Measurements from ENCODE around the gene MGAT3.
"Not testable (repeated sequence)": the region's sequence is repeated elsewhere in the genome, so short reads cannot be mapped to it uniquely, and the experiment has no call there.

Gene MGAT3, protein sequence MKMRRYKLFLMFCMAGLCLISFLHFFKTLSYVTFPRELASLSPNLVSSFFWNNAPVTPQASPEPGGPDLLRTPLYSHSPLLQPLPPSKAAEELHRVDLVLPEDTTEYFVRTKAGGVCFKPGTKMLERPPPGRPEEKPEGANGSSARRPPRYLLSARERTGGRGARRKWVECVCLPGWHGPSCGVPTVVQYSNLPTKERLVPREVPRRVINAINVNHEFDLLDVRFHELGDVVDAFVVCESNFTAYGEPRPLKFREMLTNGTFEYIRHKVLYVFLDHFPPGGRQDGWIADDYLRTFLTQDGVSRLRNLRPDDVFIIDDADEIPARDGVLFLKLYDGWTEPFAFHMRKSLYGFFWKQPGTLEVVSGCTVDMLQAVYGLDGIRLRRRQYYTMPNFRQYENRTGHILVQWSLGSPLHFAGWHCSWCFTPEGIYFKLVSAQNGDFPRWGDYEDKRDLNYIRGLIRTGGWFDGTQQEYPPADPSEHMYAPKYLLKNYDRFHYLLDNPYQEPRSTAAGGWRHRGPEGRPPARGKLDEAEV

DNA sequence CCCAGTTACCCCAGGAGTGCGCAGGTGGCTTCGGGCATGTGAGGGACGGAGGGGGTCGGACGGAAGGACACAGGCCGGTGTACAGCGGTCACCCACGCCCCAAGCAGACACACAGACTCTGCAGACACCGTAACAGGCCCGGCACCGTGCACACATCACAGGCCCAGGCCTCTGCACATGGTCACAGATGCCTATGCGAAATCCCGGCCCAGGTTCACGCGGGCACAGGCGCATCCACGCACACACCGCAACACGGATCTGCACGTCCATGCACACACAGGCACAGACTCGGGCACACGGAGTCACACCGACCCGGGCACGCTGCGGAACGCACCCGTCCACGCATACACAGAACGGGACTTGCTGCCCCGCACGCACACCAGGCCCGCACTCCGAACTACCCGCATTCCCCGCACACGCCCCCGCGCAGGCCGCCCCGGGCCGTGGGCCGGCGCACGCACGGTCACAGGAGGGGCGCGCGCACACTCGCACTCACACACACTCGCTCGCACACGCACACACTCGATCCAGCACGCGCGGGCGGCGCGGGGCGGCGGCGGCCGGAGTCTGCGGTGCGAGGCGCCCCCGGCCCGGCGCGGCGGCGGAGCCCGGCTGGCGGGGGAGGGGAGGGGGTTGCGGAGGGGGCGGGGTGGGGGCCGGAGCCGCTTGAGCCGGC lies at the start of gene MGAT3:
Gene MGAT3, plus strand, starts transcription at position 491 of the 676 bp plus-strand sequence. CDS start 30,336 bp downstream, outside the sequence.
- DNase-seq: no peak

DNA sequence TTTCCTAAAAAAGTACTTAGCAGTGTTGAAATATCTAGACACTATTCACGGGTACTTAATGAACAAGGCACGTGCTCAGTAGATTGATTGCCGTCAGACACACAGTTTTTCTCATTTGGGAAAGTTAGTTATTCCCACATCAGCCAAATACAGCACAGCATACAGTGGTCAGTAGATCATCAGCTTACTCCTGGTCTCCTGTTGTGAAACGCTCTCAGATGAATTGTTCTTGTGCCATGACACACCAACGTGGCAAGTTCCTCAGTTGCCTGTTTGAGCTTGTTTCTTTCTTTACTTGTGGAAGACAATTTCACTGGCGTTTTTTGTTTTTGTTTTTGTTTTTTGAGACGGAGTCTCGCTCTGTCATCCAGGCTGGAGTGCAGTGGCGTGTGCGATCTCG lies 48.6 kb upstream of the MGAT3 start:
- no peak for DNase-seq

DNA sequence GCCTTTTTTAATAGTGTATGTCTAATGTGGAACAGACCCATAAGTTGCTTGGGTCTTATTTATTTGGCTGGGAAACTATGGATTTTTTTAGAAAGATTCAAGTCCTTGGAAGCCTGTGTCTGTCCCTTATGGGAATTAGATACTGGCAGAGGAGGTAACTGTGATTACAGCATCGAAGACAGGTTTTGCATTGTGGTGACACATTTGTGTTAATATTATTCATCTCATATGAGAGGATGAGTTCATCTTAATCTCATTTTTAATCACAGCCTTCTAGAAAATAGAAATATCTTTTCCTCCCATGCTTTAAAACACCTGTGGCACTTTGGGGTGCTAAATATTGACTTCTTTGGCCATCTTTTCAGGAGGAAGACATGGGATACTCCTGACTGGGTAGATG lies 48.0 kb upstream of the MGAT3 start:
- DNase-seq: no peak

DNA sequence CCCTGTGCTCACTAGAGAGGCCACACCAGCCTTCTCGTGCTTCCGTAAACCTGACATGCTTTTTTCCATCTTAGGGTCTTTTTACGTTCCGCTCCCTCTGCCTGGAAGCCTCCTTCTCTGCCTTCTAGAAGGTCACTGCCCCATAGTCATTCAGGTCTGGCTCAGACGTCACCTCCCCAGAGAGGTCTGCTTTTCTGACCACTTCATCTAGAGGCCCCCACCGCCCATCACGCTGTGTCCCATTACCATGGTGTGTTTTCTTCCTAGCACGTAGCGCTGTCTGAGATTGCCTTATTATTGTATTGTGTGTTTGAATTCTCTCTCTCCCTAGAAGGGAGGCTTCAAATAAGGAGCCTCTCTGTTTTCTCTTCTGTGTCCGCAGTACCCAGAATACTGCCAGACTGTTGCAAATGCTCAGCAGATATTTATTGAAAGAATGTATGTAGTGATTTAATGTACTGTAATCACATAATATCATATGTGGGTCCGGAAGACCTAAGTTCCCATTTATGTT lies 47.2 kb upstream of the MGAT3 start:
- DNase-seq: no peak

DNA sequence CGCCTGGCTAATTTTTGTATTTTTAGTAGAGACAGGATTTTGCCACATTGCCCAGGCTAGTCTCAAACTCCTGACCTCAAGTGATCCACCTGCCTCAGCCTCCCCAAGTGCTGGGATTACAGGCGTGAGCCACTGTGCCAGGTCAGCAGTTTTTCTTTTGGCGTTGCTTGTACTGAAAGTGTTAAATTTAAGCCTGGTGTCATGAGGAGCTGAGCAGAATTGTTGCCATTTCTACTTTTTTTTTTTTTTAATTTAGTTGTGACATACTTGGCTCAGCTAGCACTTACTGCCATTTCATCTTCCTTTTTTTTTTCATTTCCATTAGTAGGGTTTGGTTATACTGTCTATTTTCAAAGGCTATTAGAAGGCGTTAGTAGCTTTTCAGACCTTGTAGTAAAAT lies 46.5 kb upstream of the MGAT3 start:
- DNase-seq: no peak

DNA sequence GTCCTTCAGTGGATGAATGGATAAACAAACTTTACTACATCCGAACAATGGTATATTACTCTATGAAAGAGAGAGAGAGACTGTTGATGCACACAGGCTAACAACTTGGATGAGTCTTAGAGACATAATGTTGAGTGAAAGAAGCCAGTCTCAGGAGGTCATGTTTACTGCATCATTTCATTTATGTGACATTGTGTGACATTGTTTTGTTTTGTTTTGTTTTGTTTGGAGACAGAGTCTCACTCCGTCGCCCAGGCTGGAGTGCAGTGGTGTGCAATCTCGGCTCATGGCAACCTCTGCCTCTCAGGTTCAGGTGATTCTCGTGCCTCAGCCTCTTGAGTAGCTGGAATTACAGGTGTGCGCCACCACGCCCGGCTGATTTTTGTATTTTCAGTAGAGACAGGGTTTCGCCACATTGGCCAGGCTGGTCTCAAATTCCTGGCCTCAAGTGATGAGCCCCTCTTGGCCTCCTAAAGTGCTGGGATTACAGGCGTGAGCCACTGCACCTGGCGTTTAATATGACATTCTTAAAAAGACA lies 44.9 kb upstream of the MGAT3 start:
- not testable (repeated sequence) for DNase-seq

DNA sequence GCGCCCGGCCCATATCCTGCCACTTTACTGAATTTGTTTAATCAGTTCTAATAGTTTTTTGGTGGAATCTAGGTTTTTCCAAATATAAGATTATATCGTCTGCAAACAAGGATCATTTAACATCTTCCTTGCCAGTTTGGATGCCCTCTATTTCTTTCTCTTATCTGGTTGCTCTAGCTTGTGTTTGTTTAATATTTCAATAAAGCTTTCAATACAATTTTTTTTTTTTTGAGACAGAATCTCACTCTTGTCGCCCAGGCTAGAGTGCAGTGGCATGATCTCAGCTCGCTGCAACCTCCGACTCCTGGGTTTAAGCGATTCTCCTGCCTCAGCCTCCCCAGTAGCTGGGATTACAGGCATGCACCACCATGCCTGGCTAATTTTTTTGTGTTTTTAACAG lies 43.6 kb upstream of the MGAT3 start:
- not testable (repeated sequence) for DNase-seq

DNA sequence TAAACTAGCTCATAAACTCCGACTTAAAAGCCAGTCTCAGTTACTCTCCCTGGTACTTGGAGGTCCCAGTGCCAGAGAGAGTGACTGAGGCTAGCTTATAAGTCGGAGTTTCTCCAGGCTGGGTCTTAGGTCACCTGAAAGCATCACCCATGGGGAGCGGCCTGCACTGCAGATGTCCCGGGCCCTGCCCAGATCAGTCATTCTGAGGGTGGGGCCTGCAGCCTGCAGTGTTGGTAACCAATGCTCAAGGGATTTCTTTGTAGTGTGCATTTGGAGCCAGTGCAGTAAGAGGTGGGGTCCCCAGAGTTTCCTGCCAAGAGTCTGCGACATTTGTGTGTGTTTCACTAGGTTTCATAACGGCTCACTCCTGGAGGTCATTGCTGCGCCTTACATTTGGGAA lies 42.4 kb upstream of the MGAT3 start:
- DNase-seq: no peak

DNA sequence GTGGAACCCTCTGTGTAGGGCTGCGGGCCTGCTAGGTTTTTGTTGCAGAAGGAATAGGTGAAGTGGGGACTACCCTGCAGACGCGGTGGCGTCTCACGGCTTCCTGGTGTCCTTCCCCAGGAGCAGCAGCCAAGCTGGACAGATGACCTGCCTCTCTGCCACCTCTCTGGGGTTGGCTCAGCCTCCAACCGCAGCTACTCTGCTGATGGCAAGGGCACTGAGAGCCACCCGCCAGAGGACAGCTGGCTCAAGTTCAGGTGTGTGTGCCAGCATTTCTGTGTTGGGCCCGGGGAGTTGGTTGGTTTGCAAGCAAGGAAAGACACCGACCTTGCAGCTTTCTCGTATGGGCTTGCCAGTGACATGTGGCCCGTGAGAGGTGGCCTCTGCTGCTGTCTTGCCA lies 41.9 kb upstream of the MGAT3 start:
- no peak for DNase-seq

DNA sequence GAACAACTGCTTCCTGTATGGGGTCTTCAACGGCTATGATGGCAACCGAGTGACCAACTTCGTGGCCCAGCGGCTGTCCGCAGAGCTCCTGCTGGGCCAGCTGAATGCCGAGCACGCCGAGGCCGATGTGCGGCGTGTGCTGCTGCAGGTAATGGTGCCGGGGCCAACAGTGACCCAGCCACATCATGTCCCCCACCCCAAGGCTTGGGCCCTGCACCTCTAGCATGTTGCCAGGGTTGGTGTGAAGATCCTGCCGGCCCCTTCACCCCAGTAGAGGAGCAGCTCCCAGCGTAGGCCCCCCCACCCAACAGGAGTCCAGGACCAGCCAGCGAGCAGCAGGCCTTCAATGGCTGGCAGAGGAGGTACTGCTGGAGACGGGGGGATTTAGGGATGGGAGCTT lies 41.3 kb upstream of the MGAT3 start:
- DNase-seq: no peak

DNA sequence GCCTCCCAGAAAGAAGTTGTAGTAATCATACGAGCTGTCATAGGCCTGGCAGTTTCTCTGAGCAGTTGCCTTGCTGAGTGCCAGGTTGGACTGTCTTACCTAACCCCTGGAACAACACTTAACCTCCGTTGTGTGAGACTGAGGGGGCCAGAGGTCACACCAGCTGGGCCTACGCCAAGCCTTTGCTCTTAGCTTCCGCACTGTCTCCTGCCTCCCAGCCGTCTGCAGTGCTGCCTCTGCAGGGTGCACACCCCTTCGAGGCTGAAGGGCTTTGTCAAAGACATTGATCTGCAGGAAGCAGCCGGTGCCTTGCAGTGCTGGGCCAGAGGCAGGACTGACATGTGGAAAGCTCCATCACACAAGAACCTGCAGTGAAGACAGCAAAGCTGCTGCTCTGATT lies 40.5 kb upstream of the MGAT3 start:
- DNase-seq: no peak

DNA sequence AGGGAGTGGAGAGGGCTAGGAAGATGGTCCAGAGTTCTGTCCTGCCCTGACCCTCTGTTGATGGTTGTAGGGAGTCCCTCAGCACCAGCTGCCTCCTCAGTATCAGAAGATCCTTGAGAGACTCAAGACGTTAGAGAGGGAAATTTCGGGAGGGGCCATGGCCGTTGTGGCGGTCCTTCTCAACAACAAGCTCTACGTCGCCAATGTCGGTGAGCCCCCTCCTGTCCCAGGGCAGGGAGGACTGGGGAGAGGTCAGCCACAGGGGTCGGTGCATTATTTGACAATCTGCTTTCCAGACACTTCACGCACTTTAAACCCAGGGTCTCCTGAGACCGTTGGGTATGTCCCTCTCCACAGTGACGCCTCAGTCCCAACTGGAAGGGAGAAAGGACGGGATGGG lies 39.2 kb upstream of the MGAT3 start:
- DNase-seq: no peak

DNA sequence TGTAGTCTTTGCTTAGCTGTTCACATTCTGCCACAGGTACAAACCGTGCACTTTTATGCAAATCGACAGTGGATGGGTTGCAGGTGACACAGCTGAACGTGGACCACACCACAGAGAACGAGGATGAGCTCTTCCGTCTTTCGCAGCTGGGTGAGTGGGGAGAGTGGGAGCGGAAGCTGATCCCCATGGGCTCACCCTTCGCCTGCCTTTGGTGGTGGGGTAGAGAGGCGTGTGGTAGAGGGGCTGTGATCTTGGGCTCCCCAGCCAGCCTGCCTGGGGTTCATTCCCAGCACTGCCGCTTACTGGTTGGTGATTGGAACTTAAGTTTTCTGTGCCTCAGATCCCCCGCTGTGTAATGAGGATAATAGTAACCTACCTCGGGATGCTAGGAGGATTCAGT lies 38.1 kb upstream of the MGAT3 start:
- DNase-seq: no peak

DNA sequence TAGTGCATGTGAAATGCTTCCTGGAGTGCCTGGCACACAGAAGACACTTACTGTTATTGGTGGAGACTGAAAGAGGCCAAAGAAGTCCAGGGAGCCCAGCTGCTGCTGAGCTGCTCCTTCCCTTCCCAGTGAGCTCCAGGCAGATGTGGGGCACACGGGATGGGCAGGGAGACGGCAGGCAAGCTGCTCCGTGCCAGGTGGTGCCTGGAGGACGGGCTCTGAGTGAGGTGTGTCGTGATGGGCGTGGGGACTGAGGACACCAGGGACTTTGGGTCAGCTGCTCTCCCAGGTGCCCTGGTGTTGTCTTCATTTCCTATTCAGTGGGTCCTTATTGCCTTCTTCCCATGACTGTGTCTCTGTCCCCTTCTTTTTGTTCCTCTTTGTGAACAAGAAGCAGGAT lies 37.7 kb upstream of the MGAT3 start:
- DNase-seq: no peak

DNA sequence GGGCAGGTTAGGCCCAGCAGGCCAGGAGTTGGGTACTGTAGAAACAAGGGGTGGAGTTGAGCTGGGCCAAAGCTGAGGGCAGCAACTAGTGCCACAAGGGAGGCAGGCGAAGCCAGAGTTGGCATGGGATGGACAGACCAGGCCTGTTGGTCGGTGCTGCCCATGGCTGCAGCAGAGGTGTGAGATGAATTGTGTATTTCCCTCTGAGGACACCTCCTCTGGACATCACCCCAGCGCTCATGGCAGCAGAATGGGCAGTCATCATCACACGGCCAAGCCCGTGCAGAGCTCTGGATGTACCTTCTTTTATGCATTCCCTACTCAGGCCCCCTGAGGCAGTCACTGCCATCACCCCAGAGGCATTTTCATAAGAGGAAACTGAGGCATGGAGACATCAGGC lies 36.9 kb upstream of the MGAT3 start:
- DNase-seq: no peak

DNA sequence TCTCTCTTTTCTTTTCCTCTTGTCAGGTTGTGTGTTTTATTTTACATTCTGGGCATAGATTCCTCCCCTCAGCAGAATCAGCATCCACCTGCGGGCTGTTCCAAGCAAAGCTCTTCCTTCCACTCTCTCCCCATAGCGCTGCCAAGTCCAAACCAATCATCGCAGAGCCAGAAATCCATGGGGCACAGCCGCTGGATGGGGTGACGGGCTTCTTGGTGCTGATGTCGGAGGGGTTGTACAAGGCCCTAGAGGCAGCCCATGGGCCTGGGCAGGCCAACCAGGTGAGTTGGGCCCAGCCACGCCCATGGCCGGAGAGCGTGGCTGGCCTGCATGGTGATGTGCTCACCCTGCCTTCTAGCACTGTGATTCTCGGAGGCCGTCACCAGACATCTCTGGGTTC lies 35.1 kb upstream of the MGAT3 start:
- DNase-seq: no peak

DNA sequence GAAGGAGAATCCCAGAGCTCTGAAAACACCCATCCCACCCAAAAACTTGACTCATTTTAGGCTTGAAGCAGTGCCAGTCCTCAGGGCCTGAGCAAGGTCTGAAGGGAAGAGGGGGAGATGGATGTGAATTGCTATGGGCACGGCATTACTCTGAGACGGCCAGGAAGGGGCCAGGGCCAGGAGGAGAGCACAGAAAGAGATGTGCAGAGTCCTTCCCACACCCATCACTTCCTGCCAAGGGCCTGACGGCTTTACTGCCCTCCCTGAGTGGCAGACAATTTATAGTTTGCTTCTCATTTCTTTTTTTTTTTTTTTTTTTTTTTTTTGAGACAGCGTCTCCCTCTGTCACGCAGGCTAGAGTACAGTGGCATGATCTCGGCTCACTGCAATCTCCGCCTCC lies 34.7 kb upstream of the MGAT3 start:
- no peak for DNase-seq

DNA sequence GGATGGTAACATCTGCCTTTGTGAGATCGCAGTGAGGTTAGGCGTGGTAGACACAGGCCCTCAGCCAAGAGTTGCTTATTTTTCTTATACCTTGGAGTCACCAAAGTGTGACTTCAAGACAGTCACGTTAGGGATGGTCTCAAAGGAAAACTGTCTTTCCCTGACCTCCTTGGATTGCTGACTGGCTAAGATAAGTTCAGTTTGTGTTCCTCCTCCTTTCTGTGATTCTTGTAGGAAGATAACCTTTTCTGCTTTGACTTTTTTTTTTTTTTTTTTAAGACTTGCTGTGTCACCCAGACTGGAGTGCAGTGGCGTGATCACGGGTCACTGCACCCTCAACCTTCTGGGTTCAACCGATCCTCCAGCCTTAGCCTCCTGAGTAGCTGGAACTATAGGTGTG lies 34.1 kb upstream of the MGAT3 start:
- no peak for DNase-seq

DNA sequence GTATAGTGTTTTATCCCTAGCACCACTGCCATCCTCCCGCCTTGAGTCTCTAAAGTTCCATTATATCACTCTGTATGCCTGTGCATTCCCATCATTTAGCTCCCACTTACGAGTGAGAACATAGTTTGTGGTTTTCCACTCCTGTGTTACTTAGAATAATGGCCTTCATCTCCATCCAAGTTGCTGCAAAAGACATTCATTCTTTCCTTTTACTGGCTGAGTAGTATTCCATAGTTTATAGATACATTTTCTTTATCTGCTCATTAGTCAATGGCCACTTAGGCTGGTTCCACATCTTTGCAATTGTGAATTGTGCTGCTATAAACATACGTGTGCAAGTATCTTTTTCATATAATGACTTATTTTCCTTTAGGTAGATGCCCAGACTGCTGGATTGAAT lies 32.8 kb upstream of the MGAT3 start:
- DNase-seq: no peak

DNA sequence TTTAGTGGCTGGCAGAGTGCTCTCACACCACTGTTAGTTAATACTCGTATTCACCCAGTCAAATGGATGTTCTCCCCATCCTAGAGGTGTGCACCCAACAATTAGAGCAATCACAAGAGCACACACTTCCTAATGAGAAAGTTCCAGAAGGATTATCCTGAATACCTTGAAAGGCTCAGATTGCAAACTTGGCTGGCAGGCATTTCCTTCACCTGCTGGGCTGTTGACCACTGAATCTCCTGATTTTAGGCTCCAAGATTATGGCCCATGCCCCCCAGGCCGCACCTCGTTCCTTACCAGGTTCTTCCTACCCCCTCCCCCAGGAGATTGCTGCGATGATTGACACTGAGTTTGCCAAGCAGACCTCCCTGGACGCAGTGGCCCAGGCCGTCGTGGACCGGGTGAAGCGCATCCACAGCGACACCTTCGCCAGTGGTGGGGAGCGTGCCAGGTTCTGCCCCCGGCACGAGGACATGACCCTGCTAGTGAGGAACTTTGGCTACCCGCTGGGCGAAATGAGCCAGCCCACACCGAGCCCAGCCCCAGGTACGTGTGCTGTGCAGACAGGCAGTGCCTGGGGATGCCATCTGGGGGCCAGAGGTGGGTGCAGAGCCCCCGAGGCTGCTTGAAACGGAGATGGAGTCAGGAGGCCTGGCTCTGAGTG lies 30.3 kb upstream of the MGAT3 start:
- no peak for DNase-seq

DNA sequence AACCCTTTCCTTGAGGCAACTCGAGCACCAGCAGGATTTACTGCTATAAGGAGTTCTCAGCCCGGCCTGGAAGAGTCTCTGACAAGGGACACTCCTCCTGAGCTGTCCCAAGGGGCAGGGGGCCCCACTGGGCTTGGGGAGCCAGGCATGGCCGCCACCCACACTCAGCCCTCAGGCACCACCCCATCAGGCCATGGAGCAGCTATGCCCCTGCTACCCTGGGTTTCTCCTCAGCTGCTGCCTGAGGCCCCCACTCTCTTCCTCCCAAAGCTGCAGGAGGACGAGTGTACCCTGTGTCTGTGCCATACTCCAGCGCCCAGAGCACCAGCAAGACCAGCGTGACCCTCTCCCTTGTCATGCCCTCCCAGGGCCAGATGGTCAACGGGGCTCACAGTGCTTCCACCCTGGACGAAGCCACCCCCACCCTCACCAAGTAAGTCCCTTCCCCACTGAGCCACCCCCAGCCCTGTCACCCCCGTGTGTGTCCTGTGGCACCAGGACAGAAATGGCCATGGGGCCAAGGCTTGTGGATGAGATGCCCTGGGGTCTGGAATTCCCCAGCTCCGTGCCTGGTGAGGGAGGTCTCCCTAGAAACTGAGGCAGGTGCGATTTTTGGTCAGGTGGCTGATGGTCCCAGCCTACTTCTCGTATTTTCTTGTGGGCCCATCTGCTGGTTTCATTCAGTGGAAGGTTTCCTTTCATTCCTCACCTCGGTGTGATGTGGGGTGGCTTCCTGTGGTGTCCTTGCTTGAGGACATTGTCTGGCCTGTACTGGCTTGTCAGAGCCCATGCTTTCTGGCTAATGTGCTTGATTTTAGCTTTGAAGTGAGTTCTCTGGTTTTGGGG lies 28.8 kb upstream of the MGAT3 start:
- DNase-seq: no peak

DNA sequence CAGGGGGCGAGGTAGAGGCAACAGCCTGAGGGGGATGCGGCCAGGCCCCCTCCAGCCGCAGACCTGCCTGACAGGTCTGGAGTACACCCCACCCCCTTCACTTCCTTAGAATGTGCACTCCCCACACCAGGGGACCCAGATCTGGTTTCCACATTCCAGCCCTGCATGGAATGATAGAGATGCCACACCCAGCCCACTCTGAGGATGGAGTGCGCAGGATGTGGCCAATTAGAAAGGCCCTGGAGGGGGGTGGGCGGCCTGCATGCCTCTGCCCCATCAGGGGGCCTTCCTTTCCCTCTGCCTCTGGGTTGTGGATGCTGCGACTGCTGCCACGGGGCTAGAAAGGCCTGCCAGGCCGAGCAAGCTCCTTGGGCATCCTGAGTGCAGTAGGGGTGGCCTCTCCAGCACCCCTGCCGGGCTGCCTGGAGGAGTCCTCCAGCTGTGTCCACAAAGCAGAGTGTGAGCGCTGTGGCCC lies 28.2 kb upstream of the MGAT3 start:
- DNase-seq: peak; percentile 81

All from fibroblast of skin of right biceps (primary cell).